GM12878 (cell line): ENCODE results near the gene PARS2. TPM values are rescaled to one million over a fixed set of nuclear protein-coding genes. Genes with fewer than 3 reads are reported as not detected.

Source experiments
- ATAC-seq: fragments of 200-7000 bp; cut with Tn5 transposase; 3 replicates; pipeline ENCODE4 v1.9.1; 2020; ENCODE audit warnings: mild to moderate bottlenecking, moderate library complexity
- BruUV-seq: library from RNA; stranded (reverse); fragments of 400-500 nt; replicated peaks from 2 replicates; lab custom pipeline; 2021; lab: Mats Ljungman, UMichigan
- CTCF ChIA-PET: fragments of 300-600 bp; sonication (Branson Sonifier 250); formaldehyde crosslinking; extraction: SDS; loops from one replicate; lab custom pipeline; 2021; ENCODE audit warnings: inconsistent platforms; lab: Yijun Ruan, JAX
- POLR2A ChIA-PET: fragments of 350-600 bp; formaldehyde crosslinking; extraction: SDS; loops from one replicate; lab custom pipeline; 2021; ENCODE audit warnings: inconsistent platforms; lab: Charles Lee
- RAD21 ChIA-PET: fragments of 300-600 bp; sonication (Branson Sonifier 250); formaldehyde crosslinking; loops from one replicate; lab custom pipeline; 2023; ENCODE audit warnings: antibody characterized with exemption; ENCODE audit not compliant: unreplicated experiment; lab: Charles Lee
- SMC1A ChIA-PET: fragments of 300-600 bp; sonication (Branson Sonifier 250); formaldehyde crosslinking; loops from one replicate; lab custom pipeline; 2023; ENCODE audit not compliant: unreplicated experiment, uncharacterized antibody; lab: Charles Lee
- DNase-seq: peaks from one replicate; pipeline ENCODE4 v3.0.0-alpha.2; 2011; ENCODE audit warnings: low read depth, low spot score
- FAIRE-seq: peaks from 3 replicates; lab custom pipeline; 2011; peaks lifted over from hg19 to GRCh38; lab: Jason Lieb, UNC
- H2AFZ ChIP-seq: 2 replicates; pipeline ENCODE4 v1.6.0; 2011; ENCODE audit warnings: low read depth, low read length, control low read depth; ENCODE audit not compliant: control insufficient read depth
- H3K27ac ChIP-seq: 2 replicates; pipeline ENCODE4 v1.5.1; 2011; ENCODE audit warnings: control low read depth; ENCODE audit not compliant: control insufficient read depth, insufficient read depth
- H3K27me3 ChIP-seq, 2 experiments: replicated peaks in 1 of 2; 2 replicates each; pipeline versions ENCODE4 v1.6.0 to v1.6.1; 2011; ENCODE audit warnings: low read length in 1 of 2; ENCODE audit not compliant: control insufficient read depth in 2 of 2, insufficient read depth in 2 of 2
- H3K36me3 ChIP-seq, 2 experiments: 2 replicates each; pipeline ENCODE4 v1.5.1; 2011; ENCODE audit warnings: low read length in 1 of 2; ENCODE audit not compliant: control insufficient read depth in 2 of 2, insufficient read depth in 2 of 2
- H3K4me1 ChIP-seq: 2 replicates; pipeline ENCODE4 v1.6.1; 2011; ENCODE audit warnings: mild to moderate bottlenecking, low read length, moderate library complexity, mixed read lengths; ENCODE audit not compliant: control insufficient read depth, insufficient read depth
- H3K4me2 ChIP-seq: 2 replicates; pipeline ENCODE4 v1.6.0; 2011; ENCODE audit warnings: control low read depth; ENCODE audit not compliant: control insufficient read depth, insufficient read depth
- H3K4me3 ChIP-seq: fragments of 200-600 bp; sonication (generic); 2 replicates; pipeline ENCODE4 v1.5.1; 2016
- H3K79me2 ChIP-seq: 2 replicates; pipeline ENCODE4 v1.6.0; 2011; ENCODE audit warnings: low read length; ENCODE audit not compliant: control insufficient read depth, insufficient read depth
- H3K9ac ChIP-seq: 2 replicates; pipeline ENCODE4 v1.8.0; 2011; ENCODE audit warnings: low read length, control low read depth, mixed read lengths; ENCODE audit not compliant: control insufficient read depth, insufficient read depth
- H3K9me3 ChIP-seq: replicated peaks from 3 replicates; pipeline ENCODE4 v1.5.1; 2011; ENCODE audit warnings: mild to moderate bottlenecking, low read length; ENCODE audit not compliant: control insufficient read depth, insufficient read depth
- H4K20me1 ChIP-seq: 2 replicates; pipeline ENCODE4 v1.6.0; 2011; ENCODE audit not compliant: control insufficient read depth, insufficient read depth
- EP300 ChIP-seq, 2 experiments: fragments of 150-350 bp in 1 of 2; IDR thresholded peaks; 2 replicates each; pipeline ENCODE4 v1.6.1; 2011 to 2012; ENCODE audit warnings: low read depth in 2 of 2, low read length in 2 of 2, borderline replicate concordance in 1 of 2, improper control_type of control experiment in 1 of 2, inconsistent platforms in 1 of 2; ENCODE audit not compliant: control insufficient read depth in 1 of 2
- LARP7 ChIP-seq: fragments of 450-650 bp; IDR thresholded peaks from 2 replicates; pipeline ENCODE4 v1.6.1; 2017; ENCODE audit warnings: mild to moderate bottlenecking
- MTA2 ChIP-seq: fragments of 450-650 bp; IDR thresholded peaks from 2 replicates; pipeline ENCODE4 v1.6.1; 2016; ENCODE audit warnings: low read depth, mild to moderate bottlenecking, moderate library complexity
- NBN ChIP-seq: fragments of 450-650 bp; IDR thresholded peaks from 2 replicates; pipeline ENCODE4 v1.6.1; 2016
- RAD21 ChIP-seq: IDR thresholded peaks from 2 replicates; pipeline ENCODE4 v1.6.1; 2011; ENCODE audit warnings: mild to moderate bottlenecking, low read depth, low read length, moderate library complexity; ENCODE audit not compliant: insufficient read depth
- TCF7 ChIP-seq: IDR thresholded peaks from 2 replicates; pipeline ENCODE4 v1.6.1; 2014; ENCODE audit warnings: antibody characterized with exemption, borderline replicate concordance
- WGBS: methylation state at CpG from one replicate; pipeline ENCODE4 v1.1.6; 2016; ENCODE audit warnings: low lambda C conversion rate; ENCODE audit not compliant: insufficient replicate concordance, insufficient coverage; ENCODE audit errors: missing lambda C conversion rate; 5-methylcytosine and 5-hydroxymethylcytosine counted together
- in situ Hi-C: fragments of 300-500 bp; cut with MboI; formaldehyde crosslinking; loops from 9 replicates; pipeline ENCODE4 v1.14.3; 2018; ENCODE audit warnings: mixed read lengths
- intact Hi-C: fragments of 100-400 bp; cut with micrococcal nuclease; formaldehyde crosslinking; loops from one replicate; pipeline ENCODE4 v1.14.2; 2022; ENCODE audit not compliant: unreplicated experiment
- polyA plus RNA-seq, 11 experiments: library from polyadenylated mRNA; depleted of rRNA in 4 of 11; unstranded in 6 of 11; stranded (reverse) in 5 of 11; fragments of >200 nt; fragmentation: Nextera tagmentation in 4 of 11; fragmentation: Illumina TruSeq in 1 of 11; extraction: Ambion mirVana in 4 of 11; extraction: Trizol in 1 of 11; gene quantifications; 1 replicate in 1 of 11; 2 replicates in 10 of 11; pipeline versions ENCODE4 v1.2.1 to v1.2.3, GENCODE V29; 2011 to 2016; ENCODE audit warnings: inconsistent platforms in 2 of 11, missing spikeins in 2 of 11, low read depth in 1 of 11
- total RNA-seq, 4 experiments: library from RNA; depleted of rRNA in 3 of 4; stranded (reverse); fragments of >200 nt in 3 of 4; fragmentation: Illumina TruSeq in 1 of 4; extraction: Trizol in 1 of 4; gene quantifications; 2 replicates each; pipeline versions ENCODE4 v1.2.1 to v1.2.3, GENCODE V29; 2013 to 2021
- TF ChIP-seq, protein P1 (sequence below): fragments of 450-650 bp; IDR thresholded peaks from 2 replicates; pipeline ENCODE4 v1.6.1; 2017; ENCODE audit warnings: low read depth, mild to moderate bottlenecking, moderate library complexity

The PARS2 gene
- total and polyA plus RNA-seq, 10 of the 15 experiments (the other 5 are each of a cell fraction or from before 2014, with no cell fraction given) = 3.7 to 12.2 (median 5.9) TPM

- CTCF ChIA-PET = interaction anchor here (7.6 kb wide), 1 partner anchor 13 kb away, joined by 44 read pairs; the partner anchor contains the start of gene TTC22
- Histone ChIP-seq H3K4me2 (peak overlapping the region; percentile 26), H3K4me1 (peaks cover 13% of the 10 kb centered on the region), H3K27me3 (no peaks in the 10 kb centered on the region), H3K79me2 (no peaks in the 10 kb centered on the region), H3K9me3 (no peaks in the 10 kb centered on the region), H3K27ac (no peak overlapping the region), H3K9ac (no peak overlapping the region), H4K20me1 (no peaks in the 10 kb centered on the region), H3K4me3 (no peak overlapping the region), H3K36me3 (no peaks in the 10 kb centered on the region), H2AFZ (peak overlapping the region; percentile 37)
- RAD21 ChIA-PET = interaction anchor here (0.7 to 2.7 kb wide), 7 partner anchors 12 to 691 kb away, joined by 3 to 11 read pairs (median 3); partner anchors contain the start of gene TTC22
- POLR2A ChIA-PET = no interaction called here
- ATAC-seq (peak; percentile 59), FAIRE-seq (no peak), DNase-seq (no peak)
- in situ Hi-C loops (loop anchor here (5.0 kb wide), 1 partner anchor 146 kb away; no protein-coding TSS in a partner anchor), intact Hi-C loops (loop anchor here (5.0 kb wide), 4 partner anchors 311 to 631 kb away; partner anchors contain the start of gene SSBP3)
- TF ChIP-seq NBN (0 out of 2 replicates have a peak, but pooled peaks have one; percentile 0), RAD21 (no peak), TCF7 (no peak), MTA2 (0 out of 2 replicates have a peak, but pooled peaks have one; percentile 3), LARP7 (no peak), EP300 (IDR thresholded peaks at IDR 0.05; ENCODE audit: borderline replicate concordance in 1 of 2, control insufficient read depth in 1 of 2, low read depth in 2 of 2, low read length in 2 of 2) (0 out of 4 replicates have a peak, but pooled peaks of 1 of the 2 experiments have one; percentile 2)
- TF ChIP-seq, protein P1, sequence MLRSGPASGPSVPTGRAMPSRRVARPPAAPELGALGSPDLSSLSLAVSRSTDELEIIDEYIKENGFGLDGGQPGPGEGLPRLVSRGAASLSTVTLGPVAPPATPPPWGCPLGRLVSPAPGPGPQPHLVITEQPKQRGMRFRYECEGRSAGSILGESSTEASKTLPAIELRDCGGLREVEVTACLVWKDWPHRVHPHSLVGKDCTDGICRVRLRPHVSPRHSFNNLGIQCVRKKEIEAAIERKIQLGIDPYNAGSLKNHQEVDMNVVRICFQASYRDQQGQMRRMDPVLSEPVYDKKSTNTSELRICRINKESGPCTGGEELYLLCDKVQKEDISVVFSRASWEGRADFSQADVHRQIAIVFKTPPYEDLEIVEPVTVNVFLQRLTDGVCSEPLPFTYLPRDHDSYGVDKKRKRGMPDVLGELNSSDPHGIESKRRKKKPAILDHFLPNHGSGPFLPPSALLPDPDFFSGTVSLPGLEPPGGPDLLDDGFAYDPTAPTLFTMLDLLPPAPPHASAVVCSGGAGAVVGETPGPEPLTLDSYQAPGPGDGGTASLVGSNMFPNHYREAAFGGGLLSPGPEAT = no peak
- BruUV-seq = TSS peak; percentile 82
- WGBS = 19% methylated on average over 13 of the region's 13 CpGs
- SMC1A ChIA-PET = interaction anchor here (0.6 to 1.8 kb wide), 8 partner anchors 17 to 325 kb away, joined by 3 to 6 read pairs (median 3); partner anchors contain the start of gene DHCR24
These were observed 49.3 kb upstream of the PARS2 start for GRCh38 chr1:54813485-54814125.
